Hepatocyte (in vitro differentiated cells): Measurements from ENCODE around the gene SLC2A10.

ENCODE experiments used
- EZH2 ChIP-seq: fragments of 200-600 bp; sonication (generic); IDR thresholded peaks from 2 replicates; pipeline ENCODE4 v1.6.1; 2016; ENCODE audit warnings: antibody characterized with exemption, mild to moderate bottlenecking, borderline replicate concordance
- EZH2phosphoT487 ChIP-seq: fragments of 200-600 bp; sonication (generic); IDR thresholded peaks from one replicate; pipeline ENCODE4 v1.6.1; 2018; ENCODE audit warnings: antibody characterized with exemption, mild to moderate bottlenecking, low read depth, moderate library complexity; ENCODE audit not compliant: unreplicated experiment, severe bottlenecking
- TF ChIP-seq, protein P1 (sequence below): fragments of 200-600 bp; sonication (generic); IDR thresholded peaks from 2 replicates; pipeline ENCODE4 v1.5.1; 2016; ENCODE audit warnings: antibody characterized with exemption, mild to moderate bottlenecking; ENCODE audit not compliant: poor library complexity

DNA sequence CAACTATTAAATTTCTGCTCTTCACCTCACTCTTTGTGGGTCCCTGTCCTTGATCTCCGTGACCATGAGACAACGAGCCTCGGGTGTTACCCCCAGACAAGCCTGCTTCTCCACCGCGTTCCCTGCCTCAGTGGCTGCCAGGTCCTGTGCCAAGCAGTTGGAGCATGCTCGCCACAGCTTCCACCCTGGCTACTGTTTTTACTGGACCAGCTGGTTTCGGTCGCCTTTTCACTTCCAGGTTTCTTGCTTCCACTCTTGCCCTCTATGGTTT is 25.8 kb upstream of the SLC2A10 start:
- TF ChIP-seq, protein P1, sequence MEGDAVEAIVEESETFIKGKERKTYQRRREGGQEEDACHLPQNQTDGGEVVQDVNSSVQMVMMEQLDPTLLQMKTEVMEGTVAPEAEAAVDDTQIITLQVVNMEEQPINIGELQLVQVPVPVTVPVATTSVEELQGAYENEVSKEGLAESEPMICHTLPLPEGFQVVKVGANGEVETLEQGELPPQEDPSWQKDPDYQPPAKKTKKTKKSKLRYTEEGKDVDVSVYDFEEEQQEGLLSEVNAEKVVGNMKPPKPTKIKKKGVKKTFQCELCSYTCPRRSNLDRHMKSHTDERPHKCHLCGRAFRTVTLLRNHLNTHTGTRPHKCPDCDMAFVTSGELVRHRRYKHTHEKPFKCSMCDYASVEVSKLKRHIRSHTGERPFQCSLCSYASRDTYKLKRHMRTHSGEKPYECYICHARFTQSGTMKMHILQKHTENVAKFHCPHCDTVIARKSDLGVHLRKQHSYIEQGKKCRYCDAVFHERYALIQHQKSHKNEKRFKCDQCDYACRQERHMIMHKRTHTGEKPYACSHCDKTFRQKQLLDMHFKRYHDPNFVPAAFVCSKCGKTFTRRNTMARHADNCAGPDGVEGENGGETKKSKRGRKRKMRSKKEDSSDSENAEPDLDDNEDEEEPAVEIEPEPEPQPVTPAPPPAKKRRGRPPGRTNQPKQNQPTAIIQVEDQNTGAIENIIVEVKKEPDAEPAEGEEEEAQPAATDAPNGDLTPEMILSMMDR, result no peak
- no peak for TF ChIP-seq EZH2
- no peak for TF ChIP-seq EZH2phosphoT487
